Activated effector memory CD4-positive, alpha-beta T cell treated with anti-CD3 and anti-CD28 coated beads, Interleukin-2, amount 50 U/mL, for 16 hours (primary cell): ENCODE measurements around the gene CSF3.

ENCODE experiments used
- DNase-seq: peaks from one replicate; pipeline ENCODE4 v3.0.0-alpha.2; 2020

The CSF3 gene

DNA sequence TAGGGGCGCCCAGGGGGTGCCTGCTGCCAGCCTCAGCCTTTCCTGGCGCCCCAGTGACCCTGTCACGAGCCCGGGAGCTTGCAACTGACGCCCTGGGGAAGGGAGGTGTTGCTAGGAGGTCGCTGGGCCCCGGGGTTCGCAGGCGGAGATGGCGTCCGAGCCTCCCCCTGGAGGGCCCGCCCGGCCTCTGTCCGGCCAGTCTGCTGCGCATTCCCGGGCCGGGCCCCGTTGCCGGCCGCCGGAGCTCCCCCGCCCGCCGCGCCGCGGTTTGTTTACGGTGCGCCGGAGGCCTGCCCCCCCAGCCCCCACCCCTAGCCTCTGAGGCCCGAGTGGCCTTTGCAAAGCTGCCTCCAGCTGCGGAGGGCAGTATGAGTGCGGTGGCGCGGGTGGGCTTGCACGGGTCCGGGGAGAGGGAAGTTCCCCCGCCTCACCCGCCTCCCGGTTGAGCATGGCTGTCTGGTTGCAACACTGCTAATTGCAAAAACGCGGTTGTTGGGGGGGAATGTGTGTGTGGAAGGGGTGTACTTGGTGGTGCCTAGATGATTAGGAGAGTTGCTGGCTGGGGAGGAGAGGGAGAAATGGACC, 48.0 kb downstream of the CSF3 start:
- no peak for DNase-seq

DNA sequence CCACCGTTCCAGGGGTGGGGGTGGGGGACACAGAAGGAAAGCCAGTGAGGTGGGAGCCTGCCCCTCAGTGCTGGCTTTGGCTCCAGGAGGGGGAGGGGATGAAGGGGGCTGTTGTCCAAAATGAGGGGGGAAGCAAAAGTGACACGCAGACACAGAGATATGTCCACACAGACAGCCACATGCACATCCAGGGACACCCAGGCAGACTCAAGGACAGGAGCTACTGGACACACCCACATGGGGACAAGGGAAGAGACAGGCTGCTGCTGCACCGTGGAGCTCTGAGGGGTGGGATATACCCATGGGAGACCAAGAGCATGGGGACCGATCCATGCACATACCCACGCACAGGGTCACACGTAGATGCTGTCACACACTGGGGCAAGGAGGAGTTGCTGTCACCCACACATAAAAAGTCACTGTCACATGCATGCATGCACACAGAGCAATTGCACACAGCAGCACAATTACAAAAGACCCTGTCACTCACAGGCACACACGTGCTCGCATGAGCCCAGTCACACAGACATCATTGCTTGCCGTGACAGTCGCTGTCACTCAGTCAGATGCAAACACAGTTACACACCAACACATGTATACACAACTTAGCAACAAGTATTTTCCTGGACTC, 48.8 kb downstream of the CSF3 start:
- DNase-seq, result no peak

DNA sequence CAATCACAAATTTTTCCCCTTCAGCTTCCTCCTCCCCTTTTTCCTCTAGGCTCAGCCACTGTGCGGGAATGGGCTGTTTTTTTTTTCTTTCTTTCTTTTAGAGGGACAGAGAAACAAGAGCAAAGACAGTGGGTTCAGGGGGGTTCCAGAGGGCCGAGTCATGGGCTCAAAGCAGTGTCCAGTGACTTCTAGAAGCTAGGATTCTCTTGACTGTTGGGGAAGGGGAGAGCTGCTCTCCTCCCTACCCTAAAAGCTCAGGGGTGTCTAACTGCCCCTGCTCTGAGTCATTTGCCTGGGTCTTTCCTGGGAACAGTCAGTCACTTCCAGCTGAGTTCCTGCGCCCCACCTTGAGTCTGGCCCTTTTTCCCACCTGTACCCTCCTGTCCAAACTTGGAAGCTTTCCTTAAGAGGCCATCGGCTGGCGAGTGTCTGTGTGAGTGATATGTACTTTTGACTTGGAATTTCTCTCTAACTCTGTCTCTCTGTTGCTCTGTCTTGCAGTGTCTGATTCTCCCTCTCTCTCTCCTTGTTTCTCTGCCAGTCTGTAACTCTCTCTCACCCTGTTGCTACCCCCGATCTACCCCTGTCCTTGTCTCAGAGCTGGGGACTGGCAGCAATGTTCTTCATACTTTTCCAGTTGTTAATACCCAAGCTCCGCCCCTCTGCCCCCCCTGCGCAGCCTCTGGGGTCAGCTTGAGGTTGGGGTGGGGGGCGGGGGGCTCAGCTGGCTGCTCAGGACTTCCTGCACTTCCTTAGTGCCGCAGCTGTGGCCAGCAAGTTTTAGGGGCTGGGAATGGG, 49.9 kb downstream of the CSF3 start:
- DNase-seq, result no peak

DNA sequence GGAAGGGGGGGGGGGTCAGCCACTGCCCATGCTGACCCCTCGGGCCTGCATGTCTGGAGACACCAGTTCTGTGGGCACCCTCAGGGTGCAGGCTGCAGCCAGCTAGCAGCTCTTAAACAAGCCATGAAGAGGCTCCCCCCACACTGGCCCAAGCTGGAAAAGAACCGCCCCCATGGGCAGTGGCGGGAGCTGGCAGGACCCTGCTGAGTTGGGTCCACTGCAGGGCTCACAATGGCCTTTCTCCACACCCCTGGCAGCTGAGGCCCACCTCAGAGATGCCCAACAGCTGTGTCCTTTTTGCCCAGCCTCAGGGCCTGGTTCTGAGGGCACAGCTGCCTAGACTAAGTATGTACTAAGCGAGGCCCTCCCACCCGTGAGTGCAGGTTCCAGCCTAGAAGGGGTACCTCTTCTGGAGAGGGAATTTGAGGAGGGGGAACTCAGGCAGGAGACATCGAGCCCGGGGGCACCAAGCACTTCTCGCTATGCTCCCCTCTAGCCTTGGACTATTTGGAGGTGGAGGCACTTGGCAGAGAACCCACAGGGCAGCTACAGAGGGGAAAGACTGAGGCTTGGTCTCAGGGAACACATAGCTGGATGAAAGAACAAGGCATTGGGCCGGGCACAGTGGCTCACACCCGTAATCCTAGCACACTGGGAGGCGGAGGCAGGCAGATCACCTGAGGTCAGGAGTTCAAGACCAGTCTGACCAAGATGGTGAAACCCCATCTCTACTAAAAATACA, 50.7 kb downstream of the CSF3 start:
- DNase-seq, result no peak
